Common myeloid progenitor, CD34-positive (primary cell): ENCODE data around the gene RPUSD4.

Source experiments
- CTCF ChIA-PET: fragments of 350-600 bp; sonication (Branson Sonifier 250); formaldehyde crosslinking; loops from one replicate; lab custom pipeline; 2021; ENCODE audit warnings: antibody characterized with exemption; lab: Charles Lee
- POLR2A ChIA-PET: fragments of 350-600 bp; sonication (Branson Sonifier 250); formaldehyde crosslinking; loops from one replicate; lab custom pipeline; 2021; ENCODE audit warnings: antibody characterized with exemption; lab: Charles Lee
- DNase-seq, 3 donors: peaks; one replicate each; pipeline versions ENCODE4 v3.0.0 to v3.0.0-alpha.2; 2013
- H3K27ac ChIP-seq, 2 experiments: 1 replicate in 1 of 2; 2 replicates in 1 of 2; pipeline ENCODE4 v1.7.0; 2013; ENCODE audit warnings: inconsistent platforms in 2 of 2, low read length in 2 of 2, mild to moderate bottlenecking in 2 of 2, low read depth in 1 of 2, moderate library complexity in 1 of 2; ENCODE audit not compliant: severe bottlenecking in 2 of 2, insufficient read depth in 1 of 2, poor library complexity in 1 of 2
- H3K27me3 ChIP-seq, 5 experiments: replicated peaks in 2 of 5; 1 replicate in 3 of 5; 2 replicates in 2 of 5; pipeline versions ENCODE4 v1.6.1 to v1.7.0; 2013; ENCODE audit warnings: low read length in 4 of 5, mild to moderate bottlenecking in 2 of 5, moderate library complexity in 2 of 5, inconsistent platforms in 1 of 5; ENCODE audit not compliant: insufficient read depth in 5 of 5, control insufficient read depth in 4 of 5
- H3K36me3 ChIP-seq, 4 experiments: 1 replicate in 2 of 4; 2 replicates in 2 of 4; pipeline versions ENCODE4 v1.6.1 to v1.7.0; 2013; ENCODE audit warnings: low read length in 3 of 4, control low read depth in 1 of 4, mild to moderate bottlenecking in 1 of 4; ENCODE audit not compliant: control insufficient read depth in 4 of 4, insufficient read depth in 4 of 4
- H3K4me1 ChIP-seq, 4 experiments: 1 replicate in 3 of 4; 2 replicates in 1 of 4; pipeline versions ENCODE4 v1.6.1 to v1.7.1; 2013; ENCODE audit warnings: low read length in 3 of 4, mild to moderate bottlenecking in 3 of 4, control low read depth in 1 of 4, inconsistent platforms in 1 of 4, moderate library complexity in 1 of 4; ENCODE audit not compliant: control insufficient read depth in 4 of 4, insufficient read depth in 4 of 4; ENCODE audit errors: control extremely low read depth in 1 of 4
- H3K4me3 ChIP-seq, 7 experiments: 1 replicate in 4 of 7; 2 replicates in 3 of 7; pipeline versions ENCODE4 v1.5.1 to v1.7.0; 2013; ENCODE audit warnings: mild to moderate bottlenecking in 7 of 7, low read length in 6 of 7, moderate library complexity in 6 of 7, inconsistent platforms in 2 of 7, low read depth in 2 of 7, control low read depth in 1 of 7; ENCODE audit not compliant: insufficient read depth in 4 of 7, control insufficient read depth in 1 of 7; ENCODE audit errors: extremely low read depth in 1 of 7
- H3K9me3 ChIP-seq, 5 experiments: 1 replicate in 4 of 5; 2 replicates in 1 of 5; pipeline versions ENCODE4 v1.6.1 to v1.7.1; 2013; ENCODE audit warnings: low read length in 4 of 5, mild to moderate bottlenecking in 2 of 5, inconsistent platforms in 1 of 5, low read depth in 1 of 5, moderate library complexity in 1 of 5; ENCODE audit not compliant: control insufficient read depth in 4 of 5, insufficient read depth in 2 of 5; ENCODE audit errors: control extremely low read depth in 1 of 5
- WGBS: methylation state at CpG from one replicate; pipeline ENCODE4 v1.1.5; 2013; ENCODE audit not compliant: insufficient coverage; 5-methylcytosine and 5-hydroxymethylcytosine counted together

The RPUSD4 gene

DNA sequence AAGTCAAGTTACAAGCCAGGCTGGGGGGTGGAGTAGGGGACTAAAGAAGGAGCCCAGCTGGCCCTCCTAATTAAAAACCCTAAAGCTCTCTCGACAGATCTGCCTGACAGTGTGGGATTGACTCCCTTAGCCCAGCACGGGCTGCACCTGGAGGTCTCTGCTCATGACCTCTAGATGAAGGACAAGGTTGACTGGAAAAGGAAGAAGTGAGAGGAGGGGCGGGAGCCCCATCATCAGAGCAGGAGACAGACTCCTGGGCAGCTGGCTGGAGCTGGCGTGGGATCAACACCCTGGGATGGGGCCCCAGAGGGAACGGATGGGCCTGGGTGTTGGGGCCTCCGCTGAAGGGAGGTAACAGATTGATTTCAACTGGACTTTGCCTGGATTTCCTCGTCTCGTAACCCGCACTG, 46.1 kb downstream of the RPUSD4 start:
- H3K27ac ChIP-seq, result no peak overlapping the region
- no peak overlapping the region for H3K4me3 ChIP-seq
- DNase-seq, result no peak
- POLR2A ChIA-PET, result no interaction called here
- H3K4me1 ChIP-seq, result peaks cover 0 to 5% (median 0%) of the 10 kb centered on the region in 4 experiments
- no peaks in the 10 kb centered on the region for H3K36me3 ChIP-seq
- H3K9me3 ChIP-seq, result no peaks in the 10 kb centered on the region
- H3K27me3 ChIP-seq, result no peaks in the 10 kb centered on the region
- WGBS, result 84% methylated on average over 9 of the region's 9 CpGs
- CTCF ChIA-PET, result interaction anchor here (0.7 kb wide), 1 partner anchor 107 kb away, joined by 3 read pairs; no protein-coding TSS in a partner anchor

DNA sequence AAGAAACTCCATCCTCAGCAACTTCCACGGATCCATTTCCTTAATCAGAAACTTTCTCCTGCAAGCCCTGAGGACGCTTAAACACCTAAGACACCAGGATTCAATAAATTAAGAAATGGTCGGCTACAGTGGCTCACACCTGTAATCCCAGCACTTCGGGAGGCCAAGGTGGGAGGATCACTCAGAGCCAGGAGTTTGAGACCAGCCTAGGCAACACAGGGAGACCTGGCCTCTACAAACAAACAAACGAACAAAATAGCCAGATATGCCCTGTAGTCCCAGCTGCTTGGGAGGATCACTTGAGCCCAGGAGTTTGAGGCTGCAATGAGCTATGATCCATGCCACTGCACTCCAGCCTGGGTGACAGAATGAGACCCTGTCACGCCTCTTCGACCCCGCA, 46.7 kb downstream of the RPUSD4 start:
- Histone ChIP-seq H3K4me1 (peaks cover 0 to 5% (median 0%) of the 10 kb centered on the region in 4 experiments), H3K9me3 (no peaks in the 10 kb centered on the region), H3K27ac (no peak overlapping the region), H3K36me3 (no peaks in the 10 kb centered on the region), H3K27me3 (no peaks in the 10 kb centered on the region), H3K4me3 (no peak overlapping the region)
- POLR2A ChIA-PET, result no interaction called here
- CTCF ChIA-PET, result interaction anchor here (0.7 kb wide), 1 partner anchor 106 kb away, joined by 3 read pairs; no protein-coding TSS in a partner anchor
- WGBS, result 100% methylated on average over 5 of the region's 8 CpGs
- DNase-seq, result no peak

- CTCF ChIA-PET, result no interaction called here
- Histone ChIP-seq H3K27ac (no peak overlapping the region), H3K9me3 (no peaks in the 10 kb centered on the region), H3K27me3 (no peaks in the 10 kb centered on the region), H3K4me1 (peaks cover 0 to 5% (median 0%) of the 10 kb centered on the region in 4 experiments), H3K36me3 (no peaks in the 10 kb centered on the region), H3K4me3 (no peak overlapping the region)
- POLR2A ChIA-PET, result no interaction called here
- WGBS, result 26% methylated on average over 9 of the region's 9 CpGs
- no peak for DNase-seq
Measured at GRCh38 chr11:126163779-126164178, 47.7 kb downstream of the RPUSD4 start.

GRCh38 chr11:126163074-126163700, 48.3 kb downstream of the RPUSD4 start:
- Histone ChIP-seq H3K27ac (no peak overlapping the region), H3K9me3 (no peaks in the 10 kb centered on the region), H3K4me1 (peaks cover 0 to 6% (median 0%) of the 10 kb centered on the region in 4 experiments), H3K36me3 (no peaks in the 10 kb centered on the region), H3K4me3 (no peak overlapping the region), H3K27me3 (no peaks in the 10 kb centered on the region)
- DNase-seq, result no peak
- 88% methylated on average over 16 of the region's 22 CpGs for WGBS
- ChIA-PET POLR2A (no interaction called here), CTCF (no interaction called here)

GRCh38 chr11:126162306-126163030, 49.0 kb downstream of the RPUSD4 start:
- DNase-seq, result no peak
- H3K27me3 ChIP-seq, result no peaks in the 10 kb centered on the region
- ChIA-PET CTCF (no interaction called here), POLR2A (no interaction called here)
- peaks cover 0 to 13% (median under 1%) of the 10 kb centered on the region in 4 experiments for H3K4me1 ChIP-seq
- H3K4me3 ChIP-seq, result no peak overlapping the region
- WGBS, result 94% methylated on average over 11 of the region's 14 CpGs
- H3K27ac ChIP-seq, result no peak overlapping the region
- H3K9me3 ChIP-seq, result no peaks in the 10 kb centered on the region
- H3K36me3 ChIP-seq, result no peaks in the 10 kb centered on the region

DNA sequence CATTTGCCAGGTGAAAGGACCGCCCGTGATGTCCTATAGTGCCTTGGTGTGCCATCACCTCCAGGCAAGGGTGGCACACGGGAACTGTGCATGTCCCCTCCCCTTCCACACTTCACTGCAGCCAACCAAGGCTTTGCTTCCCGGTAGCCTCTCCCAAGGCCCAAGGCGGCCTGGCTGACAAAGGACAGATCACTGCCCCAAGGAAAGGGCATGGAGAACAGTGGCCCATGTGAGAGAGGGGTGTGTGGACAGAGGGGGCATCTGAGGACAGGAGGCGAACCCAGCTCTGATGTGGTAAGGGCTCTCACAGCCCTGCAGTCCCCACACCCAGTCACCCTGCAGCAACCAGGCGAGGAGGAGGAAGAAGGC, 50.4 kb downstream of the RPUSD4 start:
- WGBS, result 93% methylated on average over 6 of the region's 7 CpGs
- Histone ChIP-seq H3K27me3 (no peaks in the 10 kb centered on the region), H3K4me3 (no peak overlapping the region), H3K27ac (no peak overlapping the region), H3K36me3 (no peaks in the 10 kb centered on the region), H3K9me3 (no peaks in the 10 kb centered on the region), H3K4me1 (peaks cover 0 to 14% (median 1%) of the 10 kb centered on the region in 4 experiments)
- ChIA-PET CTCF (no interaction called here), POLR2A (no interaction called here)
- DNase-seq, result no peak

GRCh38 chr11:126160345-126161022, 51.0 kb downstream of the RPUSD4 start:
- Histone ChIP-seq H3K4me3 (no peak overlapping the region), H3K27me3 (no peaks in the 10 kb centered on the region), H3K4me1 (peaks cover 0 to 14% (median 1%) of the 10 kb centered on the region in 4 experiments), H3K9me3 (no peaks in the 10 kb centered on the region), H3K36me3 (no peaks in the 10 kb centered on the region), H3K27ac (no peak overlapping the region)
- POLR2A ChIA-PET, result no interaction called here
- 92% methylated on average over 12 of the region's 18 CpGs for WGBS
- CTCF ChIA-PET, result no interaction called here
- DNase-seq, result no peak
